HEK293 (cell line): ENCODE results near the gene RNF11.

ENCODE experiments used
- CTCF ChIA-PET: fragments of 350-600 bp; formaldehyde crosslinking; extraction: SDS; loops from one replicate; lab custom pipeline; 2021; ENCODE audit warnings: antibody characterized with exemption; lab: Yijun Ruan, JAX
- POLR2A ChIA-PET: fragments of 300-600 bp; formaldehyde crosslinking; extraction: SDS; loops from one replicate; lab custom pipeline; 2020; ENCODE audit warnings: antibody characterized with exemption, inconsistent platforms; lab: Yijun Ruan, JAX
- H3K27ac ChIP-seq: fragments of 200-500 bp; sonication (Bioruptor generic); 2 replicates; pipeline ENCODE4 v1.5.1; 2014; ENCODE audit warnings: low read depth, low read length, control low read depth, inconsistent platforms; ENCODE audit errors: extremely low read depth
- H3K36me3 ChIP-seq, 2 experiments: fragments of 200-500 bp in 1 of 2; sonication (Bioruptor generic) in 1 of 2; 1 replicate in 1 of 2; 2 replicates in 1 of 2; pipeline ENCODE4 v1.5.1; 2014 to 2017; ENCODE audit warnings: inconsistent platforms in 2 of 2, low read length in 2 of 2; ENCODE audit not compliant: control insufficient read depth in 2 of 2, insufficient read depth in 1 of 2
- H3K4me1 ChIP-seq: fragments of 200-500 bp; sonication (Bioruptor generic); 2 replicates; pipeline ENCODE4 v1.5.1; 2014; ENCODE audit warnings: mild to moderate bottlenecking, low read length, inconsistent platforms; ENCODE audit not compliant: control insufficient read depth, insufficient read depth
- H3K4me3 ChIP-seq: 2 replicates; pipeline ENCODE4 v1.5.1; 2011; ENCODE audit warnings: low read depth, mild to moderate bottlenecking, control low read depth, low read length, moderate library complexity
- H3K9me3 ChIP-seq: fragments of 200-500 bp; sonication (Bioruptor generic); 2 replicates; pipeline ENCODE4 v1.5.1; 2014; ENCODE audit warnings: low read depth, low read length, inconsistent platforms; ENCODE audit not compliant: control insufficient read depth, insufficient read depth
- BCL11A ChIP-seq: fragments of 450-650 bp; formaldehyde crosslinking; IDR thresholded peaks from 2 replicates; pipeline ENCODE4 v1.5.1; 2016; ENCODE audit warnings: low read depth, missing biosample characterization, missing genetic modification characterization
- EGR2 ChIP-seq: fragments of 450-650 bp; formaldehyde crosslinking; IDR thresholded peaks from 2 replicates; pipeline ENCODE4 v1.5.1; 2016; ENCODE audit warnings: low read depth, missing biosample characterization, missing genetic modification characterization
- GLIS2 ChIP-seq: fragments of 450-650 bp; formaldehyde crosslinking; IDR thresholded peaks from 2 replicates; pipeline ENCODE4 v1.5.1; 2016; ENCODE audit warnings: missing biosample characterization, missing genetic modification characterization
- MEIS1 ChIP-seq: sonication (generic); formaldehyde crosslinking; IDR thresholded peaks from 2 replicates; pipeline ENCODE4 v1.8.1; 2022; ENCODE audit warnings: missing genetic modification reagents, mild to moderate bottlenecking, borderline replicate concordance
- PRDM1 ChIP-seq: fragments of 450-650 bp; formaldehyde crosslinking; IDR thresholded peaks from 2 replicates; pipeline ENCODE4; 2016; ENCODE audit warnings: missing biosample characterization, missing genetic modification characterization
- SP3 ChIP-seq: fragments of 450-650 bp; formaldehyde crosslinking; IDR thresholded peaks from 2 replicates; pipeline ENCODE4 v1.5.1; 2016; ENCODE audit warnings: missing biosample characterization, missing genetic modification characterization
- ZNF133 ChIP-seq: fragments of 450-650 bp; formaldehyde crosslinking; IDR thresholded peaks from 2 replicates; pipeline ENCODE4 v1.5.1; 2016; ENCODE audit warnings: missing biosample characterization, missing genetic modification characterization
- ZNF155 ChIP-seq: fragments of 450-650 bp; formaldehyde crosslinking; IDR thresholded peaks from 2 replicates; pipeline ENCODE4 v1.5.1; 2016; ENCODE audit warnings: missing biosample characterization, missing genetic modification characterization
- ZNF341 ChIP-seq: fragments of 450-650 bp; formaldehyde crosslinking; IDR thresholded peaks from 2 replicates; pipeline ENCODE4; 2016; ENCODE audit warnings: low read depth, missing biosample characterization, missing genetic modification characterization
- ZNF366 ChIP-seq: fragments of 450-650 bp; formaldehyde crosslinking; conservative IDR thresholded peaks from 2 replicates; pipeline ENCODE4 v1.5.1; 2016; ENCODE audit warnings: missing biosample characterization, missing genetic modification characterization
- ZNF391 ChIP-seq: fragments of 450-650 bp; formaldehyde crosslinking; IDR thresholded peaks from 2 replicates; pipeline ENCODE4 v1.5.1; 2016; ENCODE audit warnings: low read depth, missing biosample characterization, missing genetic modification characterization, borderline replicate concordance
- ZNF394 ChIP-seq: fragments of 450-650 bp; formaldehyde crosslinking; IDR thresholded peaks from 2 replicates; pipeline ENCODE4 v1.5.1; 2016; ENCODE audit warnings: missing biosample characterization, missing genetic modification characterization, mild to moderate bottlenecking, moderate library complexity, borderline replicate concordance
- ZNF416 ChIP-seq: fragments of 450-650 bp; formaldehyde crosslinking; IDR thresholded peaks from 2 replicates; pipeline ENCODE4 v1.5.1; 2016; ENCODE audit warnings: missing biosample characterization, missing genetic modification characterization
- ZNF473 ChIP-seq: fragments of 450-650 bp; formaldehyde crosslinking; IDR thresholded peaks from 2 replicates; pipeline ENCODE4 v1.5.1; 2017; ENCODE audit warnings: missing biosample characterization, missing genetic modification characterization
- ZNF521 ChIP-seq: fragments of 450-650 bp; formaldehyde crosslinking; IDR thresholded peaks from 2 replicates; pipeline ENCODE4 v1.5.1; 2017; ENCODE audit warnings: missing biosample characterization, mild to moderate bottlenecking, missing genetic modification characterization
- ZNF585B ChIP-seq: fragments of 450-650 bp; formaldehyde crosslinking; IDR thresholded peaks from 2 replicates; pipeline ENCODE4 v1.5.1; 2016; ENCODE audit warnings: missing biosample characterization, missing genetic modification characterization
- ZNF621 ChIP-seq: fragments of 450-650 bp; formaldehyde crosslinking; IDR thresholded peaks from 2 replicates; pipeline ENCODE4 v1.5.1; 2017; ENCODE audit warnings: missing biosample characterization, missing genetic modification characterization
- ZNF670 ChIP-seq: fragments of 450-650 bp; formaldehyde crosslinking; IDR thresholded peaks from 2 replicates; pipeline ENCODE4 v1.5.1; 2016; ENCODE audit warnings: missing biosample characterization, missing genetic modification characterization, low read depth
- ZNF777 ChIP-seq: fragments of 450-650 bp; formaldehyde crosslinking; IDR thresholded peaks from 2 replicates; pipeline ENCODE4 v1.5.1; 2017; ENCODE audit warnings: missing biosample characterization, missing genetic modification characterization, borderline replicate concordance
- ZNF837 ChIP-seq: fragments of 450-650 bp; formaldehyde crosslinking; IDR thresholded peaks from 2 replicates; pipeline ENCODE4 v1.5.1; 2016; ENCODE audit warnings: missing biosample characterization, missing genetic modification characterization

Gene RNF11

DNA sequence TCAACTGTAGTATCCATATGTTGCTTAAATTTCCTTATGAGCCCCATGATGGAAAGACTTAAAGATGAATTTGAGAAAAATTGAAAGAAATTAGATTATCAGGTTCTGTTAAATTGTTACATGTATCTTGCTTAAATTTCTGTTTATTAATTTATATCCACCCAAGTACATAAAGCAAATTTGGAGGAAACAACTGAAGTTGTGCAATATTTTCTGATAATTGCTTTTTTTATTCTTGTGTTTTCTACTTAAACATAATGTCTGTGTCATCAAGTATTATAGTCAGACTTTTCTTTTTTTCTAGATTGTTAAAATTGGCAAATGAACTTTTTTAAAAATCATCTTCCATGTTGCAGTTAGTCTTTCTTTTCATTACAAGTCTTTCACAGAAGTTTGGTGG, 36.8 kb downstream of the RNF11 start:
- ChIA-PET CTCF (no interaction called here), POLR2A (no interaction called here)
- no peaks in the 10 kb centered on the region for H3K9me3 ChIP-seq
- peaks cover 3 to 30% of the 10 kb centered on the region in 2 experiments; a peak in 2 of 3 replicates for H3K36me3 ChIP-seq
- peaks cover 6% of the 10 kb centered on the region for H3K4me1 ChIP-seq
- no peak for TF ChIP-seq ZNF521 (tag by site-specific recombination)
- no peak overlapping the region for H3K27ac ChIP-seq
- no peak overlapping the region for H3K4me3 ChIP-seq

DNA sequence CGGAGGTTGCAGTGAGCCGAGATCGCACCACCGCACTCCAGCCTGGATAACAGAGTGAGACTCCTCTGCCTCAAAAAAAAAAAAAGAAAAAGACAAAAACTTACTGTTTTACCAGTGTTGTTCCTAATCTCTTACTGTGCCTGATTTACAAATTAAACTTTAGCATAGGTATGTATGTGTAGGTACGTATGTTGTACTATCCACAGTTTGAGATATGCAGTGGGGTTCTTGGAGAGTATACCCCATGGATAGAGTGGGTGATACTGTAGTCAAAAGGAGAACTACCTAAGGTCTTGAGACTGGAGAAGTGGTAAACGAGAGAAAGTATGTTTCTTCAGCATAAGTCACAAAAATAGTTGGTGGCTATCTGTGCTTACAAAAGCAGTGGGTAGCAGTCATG, 38.6 kb downstream of the RNF11 start:
- ChIA-PET POLR2A (no interaction called here), CTCF (no interaction called here)
- Histone ChIP-seq H3K27ac (no peak overlapping the region), H3K9me3 (no peaks in the 10 kb centered on the region), H3K4me3 (no peak overlapping the region), H3K4me1 (peaks cover 6% of the 10 kb centered on the region), H3K36me3 (peaks cover 3 to 34% of the 10 kb centered on the region in 2 experiments; a peak in 2 of 3 replicates)
- TF ChIP-seq ZNF133 (tag by site-specific recombination) (peak; percentile 94), GLIS2 (no peak)

DNA sequence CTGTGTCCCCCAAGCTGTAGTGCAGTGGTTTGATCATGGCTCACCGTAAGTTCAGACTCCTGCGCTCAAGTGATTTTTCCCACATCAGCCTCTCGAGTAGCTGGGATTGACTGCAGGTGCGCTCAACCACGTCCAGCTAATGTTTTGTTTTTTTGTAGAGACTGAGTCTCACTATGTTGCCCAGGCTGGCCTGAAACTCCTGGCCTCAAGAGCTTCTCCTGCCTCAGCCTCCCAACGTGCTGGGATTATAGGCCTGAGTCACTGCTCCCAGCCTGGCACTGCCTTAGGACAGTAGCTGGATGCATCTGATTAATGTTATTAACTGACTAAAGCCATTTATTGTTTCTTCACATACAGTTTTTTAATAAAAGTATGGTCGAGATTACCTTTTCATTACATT, 40.2 kb downstream of the RNF11 start:
- H3K4me3 ChIP-seq: no peak overlapping the region
- ChIA-PET CTCF (interaction anchor here (1.3 kb wide), 1 partner anchor 21 kb away, joined by 5 read pairs; no protein-coding TSS in a partner anchor), POLR2A (no interaction called here)
- peaks cover 6% of the 10 kb centered on the region for H3K4me1 ChIP-seq
- no peaks in the 10 kb centered on the region for H3K9me3 ChIP-seq
- peaks cover 0 to 19% of the 10 kb centered on the region in 2 experiments; a peak in 2 of 3 replicates for H3K36me3 ChIP-seq
- TF ChIP-seq SP3 (tag by site-specific recombination) (no peak), ZNF416 (tag by site-specific recombination) (no peak), ZNF670 (tag by site-specific recombination) (no peak), MEIS1 (no peak), BCL11A (tag by site-specific recombination) (no peak), ZNF341 (tag by site-specific recombination) (no peak), ZNF394 (tag by site-specific recombination) (no peak), ZNF155 (no peak), ZNF585B (tag by site-specific recombination) (no peak), EGR2 (no peak), ZNF473 (tag by site-specific recombination) (no peak)
- no peak overlapping the region for H3K27ac ChIP-seq

DNA sequence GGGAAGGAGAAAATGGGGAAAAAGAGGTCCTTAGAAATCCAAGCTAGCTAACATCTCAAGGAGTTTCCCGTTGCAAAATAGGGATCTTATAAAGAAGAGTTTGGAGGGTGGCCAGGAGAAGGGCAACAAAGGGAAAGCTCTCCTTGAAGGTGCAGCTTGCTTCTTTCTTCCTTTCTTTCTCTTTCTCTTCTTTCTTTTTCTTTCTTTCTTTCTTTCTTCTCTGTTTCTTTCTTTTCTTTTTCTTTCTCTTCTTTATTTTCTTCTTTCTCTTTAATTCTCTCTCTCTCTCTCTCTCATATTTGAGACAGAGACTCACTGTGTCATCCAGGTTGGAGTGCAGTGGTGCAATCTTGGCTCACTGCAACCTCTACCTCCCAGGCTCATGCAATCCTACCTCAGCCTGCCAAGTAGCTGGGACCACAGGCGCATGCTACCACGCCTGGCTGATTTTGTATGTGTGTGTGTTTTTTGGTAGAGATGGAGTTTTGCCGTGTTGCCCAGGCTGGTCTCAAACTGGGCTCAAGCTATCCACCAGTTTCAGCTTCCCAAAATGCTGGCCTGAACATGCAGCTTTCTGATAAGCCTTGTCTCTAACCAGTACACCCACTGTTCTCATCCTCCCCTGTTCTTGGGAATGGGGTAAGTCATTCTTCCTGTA, 44.4 kb downstream of the RNF11 start:
- Histone ChIP-seq H3K27ac (no peak overlapping the region), H3K36me3 (peaks cover 0 to 5% of the 10 kb centered on the region in 2 experiments; a peak in 2 of 3 replicates), H3K4me3 (no peak overlapping the region), H3K4me1 (peaks cover 17% of the 10 kb centered on the region), H3K9me3 (no peaks in the 10 kb centered on the region)
- ChIA-PET CTCF (interaction anchor here (0.9 kb wide), 1 partner anchor 42 kb away, joined by 3 read pairs; no protein-coding TSS in a partner anchor), POLR2A (no interaction called here)
- TF ChIP-seq ZNF366 (tag by site-specific recombination): peak; percentile 78
- TF ChIP-seq ZNF133 (tag by site-specific recombination): no peak
- TF ChIP-seq ZNF777: no peak
- TF ChIP-seq ZNF837: no peak
- peak; percentile 72; the same call in 1 of the 2 replicates for TF ChIP-seq PRDM1
- no peak for TF ChIP-seq ZNF621 (tag by site-specific recombination)
- TF ChIP-seq ZNF391 (tag by site-specific recombination): no peak
